ENCODE measurements around the gene FUT7. TPM values are rescaled to one million over a fixed set of nuclear protein-coding genes. Genes with fewer than 3 reads are reported as not detected.
"Not testable (repeated sequence)": the region's sequence is repeated elsewhere in the genome, so short reads cannot be mapped to it uniquely, and the experiment has no call there.

The FUT7 gene
- total RNA-seq, 4 donors from 2014 or later, result not detected

GRCh38 chr9:137006116-137007003 lies 25.5 kb downstream of the FUT7 start:
- no peak overlapping the region for H3K27ac ChIP-seq
- TF ChIP-seq, protein P1, sequence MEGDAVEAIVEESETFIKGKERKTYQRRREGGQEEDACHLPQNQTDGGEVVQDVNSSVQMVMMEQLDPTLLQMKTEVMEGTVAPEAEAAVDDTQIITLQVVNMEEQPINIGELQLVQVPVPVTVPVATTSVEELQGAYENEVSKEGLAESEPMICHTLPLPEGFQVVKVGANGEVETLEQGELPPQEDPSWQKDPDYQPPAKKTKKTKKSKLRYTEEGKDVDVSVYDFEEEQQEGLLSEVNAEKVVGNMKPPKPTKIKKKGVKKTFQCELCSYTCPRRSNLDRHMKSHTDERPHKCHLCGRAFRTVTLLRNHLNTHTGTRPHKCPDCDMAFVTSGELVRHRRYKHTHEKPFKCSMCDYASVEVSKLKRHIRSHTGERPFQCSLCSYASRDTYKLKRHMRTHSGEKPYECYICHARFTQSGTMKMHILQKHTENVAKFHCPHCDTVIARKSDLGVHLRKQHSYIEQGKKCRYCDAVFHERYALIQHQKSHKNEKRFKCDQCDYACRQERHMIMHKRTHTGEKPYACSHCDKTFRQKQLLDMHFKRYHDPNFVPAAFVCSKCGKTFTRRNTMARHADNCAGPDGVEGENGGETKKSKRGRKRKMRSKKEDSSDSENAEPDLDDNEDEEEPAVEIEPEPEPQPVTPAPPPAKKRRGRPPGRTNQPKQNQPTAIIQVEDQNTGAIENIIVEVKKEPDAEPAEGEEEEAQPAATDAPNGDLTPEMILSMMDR (IDR thresholded peaks at IDR 0.05), result no peak
- TF ChIP-seq POLR2A (IDR thresholded peaks at IDR 0.05), result no peak

DNA sequence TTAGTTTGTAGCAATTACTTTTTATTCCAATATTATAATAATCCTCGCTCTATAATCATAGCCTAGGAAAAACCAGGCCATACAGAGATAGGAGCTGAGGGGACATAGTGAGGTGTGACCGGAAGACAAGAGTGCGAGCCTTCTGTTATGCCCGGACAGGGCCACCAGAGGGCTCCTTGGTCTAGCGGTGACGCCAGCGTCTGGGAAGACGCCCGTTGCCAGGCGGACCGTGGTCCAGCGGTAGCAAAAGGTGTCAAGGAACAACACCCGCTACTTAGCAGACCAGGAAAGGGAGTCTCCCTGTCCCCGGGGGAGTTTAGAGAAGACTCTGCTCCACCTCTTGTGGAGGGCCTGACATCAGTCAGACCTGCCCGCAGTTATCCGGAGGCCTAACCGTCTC lies 27.6 kb downstream of the FUT7 start:
- H3K4me3 ChIP-seq; H3K27ac ChIP-seq; H3K27me3 ChIP-seq; intact Hi-C loops (cut with DNase I; ENCODE audit: low total_unique reads); H3K9me3 ChIP-seq; H3K4me1 ChIP-seq; DNase-seq; H3K36me3 ChIP-seq: not testable (repeated sequence)
- TF ChIP-seq, protein P1 (IDR thresholded peaks at IDR 0.05), result peak in 1 of 4 experiments; percentile 24

More at GRCh38 chr9:137006116-137007003, 25.5 kb downstream of the FUT7 start:
- H3K36me3 ChIP-seq, result no peaks in the 10 kb centered on the region
- no peaks in the 10 kb centered on the region for H3K4me1 ChIP-seq
- intact Hi-C loops (cut with DNase I; ENCODE audit: low total_unique reads), result no loop called here
- H3K27me3 ChIP-seq, result no peaks in the 10 kb centered on the region
- no peak for DNase-seq
- H3K9me3 ChIP-seq, result no peaks in the 10 kb centered on the region
- H3K4me3 ChIP-seq, result no peak overlapping the region

GRCh38 chr9:137002646-137003041 lies 29.2 kb downstream of the FUT7 start:
- no peak for TF ChIP-seq POLR2A (IDR thresholded peaks at IDR 0.05)
- TF ChIP-seq, protein P1 (IDR thresholded peaks at IDR 0.05), result no peak
- Histone ChIP-seq H3K4me1 (no peaks in the 10 kb centered on the region), H3K27me3 (no peaks in the 10 kb centered on the region), H3K36me3 (no peaks in the 10 kb centered on the region), H3K27ac (no peak overlapping the region), H3K9me3 (no peaks in the 10 kb centered on the region), H3K4me3 (no peak overlapping the region)
- intact Hi-C loops (cut with DNase I; ENCODE audit: low total_unique reads), result no loop called here
- no peak for DNase-seq

GRCh38 chr9:137001857-137002645 lies 29.8 kb downstream of the FUT7 start:
- H3K36me3 ChIP-seq, result no peaks in the 10 kb centered on the region
- intact Hi-C loops (cut with DNase I; ENCODE audit: low total_unique reads), result no loop called here
- no peak overlapping the region for H3K4me3 ChIP-seq
- no peak for DNase-seq
- H3K4me1 ChIP-seq, result no peaks in the 10 kb centered on the region
- H3K27me3 ChIP-seq, result no peaks in the 10 kb centered on the region
- no peak for TF ChIP-seq POLR2A (IDR thresholded peaks at IDR 0.05)
- TF ChIP-seq, protein P1 (IDR thresholded peaks at IDR 0.05), result no peak
- H3K9me3 ChIP-seq, result no peaks in the 10 kb centered on the region
- H3K27ac ChIP-seq, result no peak overlapping the region
